NCI-H146 treated with DMSO at 0.1 percent for 48 hours (cell line): ENCODE results near the gene HTT.
"Not testable (repeated sequence)": the region's sequence is repeated elsewhere in the genome, so short reads cannot be mapped to it uniquely, and the experiment has no call there.

Experiments
- DNase-seq: peaks from one replicate; lab custom pipeline; 2025; ENCODE audit not compliant: unreplicated experiment; lab: John Stamatoyannopoulos, UW

HTT gene

GRCh38 chr4:3077796-3078195 is 3.3 kb downstream of the HTT start:
- no peak for DNase-seq

GRCh38 chr4:3079694-3080123 is 5.2 kb downstream of the HTT start:
- DNase-seq: no peak

- DNase-seq: no peak
Measured at GRCh38 chr4:3082925-3083515, 8.5 kb downstream of the HTT start.

GRCh38 chr4:3083732-3084131 is 9.3 kb downstream of the HTT start:
- DNase-seq: no peak

GRCh38 chr4:3085948-3086670 is 11.6 kb downstream of the HTT start:
- no peak for DNase-seq

- DNase-seq: no peak
Measured at GRCh38 chr4:3087115-3087797, 12.8 kb downstream of the HTT start.

- DNase-seq: no peak
Measured at GRCh38 chr4:3091464-3091863, 17.0 kb downstream of the HTT start.

- DNase-seq: not testable (repeated sequence)
Measured at GRCh38 chr4:3094701-3095100, 20.2 kb downstream of the HTT start.

GRCh38 chr4:3096202-3096601 is 21.7 kb downstream of the HTT start:
- DNase-seq: no peak

- no peak for DNase-seq
Measured at GRCh38 chr4:3098346-3098745, 23.9 kb downstream of the HTT start.

GRCh38 chr4:3106339-3107186 is 32.1 kb downstream of the HTT start:
- DNase-seq: peak; percentile 23

- no peak for DNase-seq
Measured at GRCh38 chr4:3107271-3107670, 32.8 kb downstream of the HTT start.

- no peak for DNase-seq
Measured at GRCh38 chr4:3107691-3108121, 33.2 kb downstream of the HTT start.

GRCh38 chr4:3108211-3108610 is 33.7 kb downstream of the HTT start:
- no peak for DNase-seq

- DNase-seq: no peak
Measured at GRCh38 chr4:3111461-3111860, 37.0 kb downstream of the HTT start.

GRCh38 chr4:3112201-3112600 is 37.7 kb downstream of the HTT start:
- DNase-seq: no peak

- DNase-seq: no peak
Measured at GRCh38 chr4:3112609-3113469, 38.4 kb downstream of the HTT start.

GRCh38 chr4:3114377-3114776 is 39.9 kb downstream of the HTT start:
- DNase-seq: no peak

GRCh38 chr4:3115637-3116270 is 41.3 kb downstream of the HTT start:
- DNase-seq: no peak

GRCh38 chr4:3116955-3117354 is 42.5 kb downstream of the HTT start:
- DNase-seq: no peak
